NCI-H2107 treated with DMSO at 0.1 percent for 48 hours (cell line): ENCODE data around the gene RPTOR.

Experiments
- DNase-seq: peaks from one replicate; lab custom pipeline; 2025; ENCODE audit not compliant: unreplicated experiment; lab: John Stamatoyannopoulos, UW

Gene RPTOR

GRCh38 chr17:80901319-80901718 is 356.7 kb downstream of the RPTOR start:
- DNase-seq = no peak

GRCh38 chr17:80902197-80902962 is 357.7 kb downstream of the RPTOR start:
- no peak for DNase-seq

- no peak for DNase-seq
These were observed 358.4 kb downstream of the RPTOR start for GRCh38 chr17:80902963-80903611.

- DNase-seq = no peak
These were observed 359.6 kb downstream of the RPTOR start for GRCh38 chr17:80904036-80904753.

GRCh38 chr17:80905586-80906230 is 361.1 kb downstream of the RPTOR start:
- no peak for DNase-seq

- no peak for DNase-seq
These were observed 362.0 kb downstream of the RPTOR start for GRCh38 chr17:80906364-80907259.

GRCh38 chr17:80907281-80907680 is 362.6 kb downstream of the RPTOR start:
- DNase-seq = no peak

GRCh38 chr17:80908211-80908610 is 363.6 kb downstream of the RPTOR start:
- DNase-seq = no peak

GRCh38 chr17:80908776-80909175 is 364.1 kb downstream of the RPTOR start:
- DNase-seq = no peak

- DNase-seq = no peak
These were observed 365.0 kb downstream of the RPTOR start for GRCh38 chr17:80909635-80910034.

GRCh38 chr17:80910043-80910442 is 365.4 kb downstream of the RPTOR start:
- DNase-seq = no peak

- no peak for DNase-seq
These were observed 367.8 kb downstream of the RPTOR start for GRCh38 chr17:80912476-80912875.

- no peak for DNase-seq
These were observed 369.5 kb downstream of the RPTOR start for GRCh38 chr17:80913928-80914821.

GRCh38 chr17:80916246-80916645 is 371.6 kb downstream of the RPTOR start:
- DNase-seq = no peak

GRCh38 chr17:80917716-80918560 is 373.3 kb downstream of the RPTOR start:
- DNase-seq = no peak

GRCh38 chr17:80918731-80919130 is 374.1 kb downstream of the RPTOR start:
- no peak for DNase-seq

- no peak for DNase-seq
These were observed 375.0 kb downstream of the RPTOR start for GRCh38 chr17:80919331-80920311.
